HepG2 (cell line): ENCODE results near the gene GPT2. TPM values are rescaled to one million over a fixed set of nuclear protein-coding genes. Genes with fewer than 3 reads are reported as not detected.

ENCODE experiments used
- EEA1 ChIP-seq: sonication (generic); formaldehyde crosslinking; IDR thresholded peaks from 2 replicates; pipeline ENCODE4 v1.5.1; 2020; ENCODE audit warnings: mild to moderate bottlenecking, missing genetic modification reagents, borderline replicate concordance
- RFXANK ChIP-seq: IDR thresholded peaks from 2 replicates; pipeline ENCODE4 v1.6.1; 2016
- RNF219 ChIP-seq: sonication (generic); formaldehyde crosslinking; IDR thresholded peaks from 2 replicates; pipeline ENCODE4 v1.5.0; 2020; ENCODE audit warnings: mild to moderate bottlenecking, missing genetic modification reagents
- ZBED4 ChIP-seq: sonication (generic); formaldehyde crosslinking; IDR thresholded peaks from 2 replicates; pipeline ENCODE4 v1.4.0; 2020; ENCODE audit warnings: missing genetic modification reagents, borderline replicate concordance
- ZBTB25 ChIP-seq: IDR thresholded peaks from 2 replicates; pipeline ENCODE4 v1.6.1; 2018; ENCODE audit warnings: missing genetic modification reagents
- ZBTB49 ChIP-seq: sonication (generic); formaldehyde crosslinking; IDR thresholded peaks from 2 replicates; pipeline ENCODE4 v1.4.0; 2020; ENCODE audit warnings: missing genetic modification reagents, borderline replicate concordance
- ZNF264 ChIP-seq: sonication (generic); formaldehyde crosslinking; IDR thresholded peaks from 2 replicates; pipeline ENCODE4 v1.4.0; 2020; ENCODE audit warnings: missing genetic modification reagents
- ZNF318 ChIP-seq: sonication (generic); formaldehyde crosslinking; IDR thresholded peaks from 2 replicates; pipeline ENCODE4 v1.4.0; 2020; ENCODE audit warnings: mild to moderate bottlenecking, missing genetic modification reagents
- polyA plus RNA-seq, 8 experiments: library from polyadenylated mRNA; depleted of rRNA in 3 of 8; stranded (reverse) in 7 of 8; unstranded in 1 of 8; fragments of >200 nt; fragmentation: Illumina TruSeq in 4 of 8; extraction: Trizol in 4 of 8; gene quantifications; 2 replicates each; pipeline versions ENCODE4 v1.2.1 to v1.2.3, GENCODE V29; 2011 to 2016; ENCODE audit warnings: low read depth in 4 of 8, missing spikeins in 1 of 8, mixed read lengths in 1 of 8; ENCODE audit not compliant: insufficient read depth in 1 of 8
- total RNA-seq, 5 experiments: library from RNA; depleted of rRNA; stranded (reverse); fragments of >200 nt; fragmentation: Illumina TruSeq; extraction: Trizol; gene quantifications; 2 replicates each; pipeline ENCODE4 v1.2.3, GENCODE V29; 2016; ENCODE audit warnings: low read depth in 1 of 5

GPT2 gene
- total and polyA plus RNA-seq, 2 of the 13 experiments (the other 11 are each of a cell fraction or from before 2014, with no cell fraction given) = 138 to 267 TPM

GRCh38 chr16:46883690-46884512, at the start of gene GPT2 (continued):
- TF ChIP-seq ZNF318 (CRISPR knock-in tag) = no peak; the same call in 1 of the 2 replicates
- TF ChIP-seq EEA1 (CRISPR knock-in tag) = peak; percentile 95; the same call in 1 of the 2 replicates
- peak; percentile 100 for TF ChIP-seq ZBED4
- peak; percentile 98 for TF ChIP-seq ZBTB25
- TF ChIP-seq RFXANK (CRISPR knock-in tag) = peak; percentile 84; the same call in 1 of the 2 replicates
- peak; percentile 40; the same call in 1 of the 2 replicates for TF ChIP-seq ZNF264 (CRISPR knock-in tag)
- TF ChIP-seq RNF219 (CRISPR knock-in tag) = peak; percentile 98
- TF ChIP-seq ZBTB49 (CRISPR knock-in tag) = 0 out of 2 replicates have a peak, but pooled peaks have one; percentile 21
